Loucy (cell line): Measurements from ENCODE around the gene DPF3.

ENCODE experiments used
- H2AFZ ChIP-seq: fragments of 200-600 bp; sonication (generic); 2 replicates; pipeline ENCODE4 v1.6.0; 2016; ENCODE audit warnings: antibody characterized with exemption, mild to moderate bottlenecking, low read length, moderate library complexity
- H3F3A ChIP-seq: fragments of 200-600 bp; 2 replicates; pipeline ENCODE4 v1.6.0; 2016; ENCODE audit warnings: antibody characterized with exemption, low read depth, mild to moderate bottlenecking
- H3K27me3 ChIP-seq: fragments of 200-600 bp; sonication (generic); 2 replicates; pipeline ENCODE4 v1.6.1; 2014; ENCODE audit warnings: low read length, mild to moderate bottlenecking; ENCODE audit not compliant: insufficient read depth, poor library complexity, severe bottlenecking
- H3K36me3 ChIP-seq: fragments of 200-600 bp; sonication (generic); 2 replicates; pipeline ENCODE4 v1.6.1; 2016; ENCODE audit warnings: low read length; ENCODE audit not compliant: insufficient read depth
- H3K4me1 ChIP-seq: fragments of 200-600 bp; sonication (generic); 2 replicates; pipeline ENCODE4 v1.5.1; 2014; ENCODE audit warnings: low read length, mild to moderate bottlenecking; ENCODE audit not compliant: insufficient read depth, poor library complexity, severe bottlenecking
- H3K4me2 ChIP-seq: fragments of 200-600 bp; sonication (generic); 2 replicates; pipeline ENCODE4 v1.6.0; 2014; ENCODE audit warnings: antibody characterized with exemption, low read length, low read depth, mild to moderate bottlenecking; ENCODE audit not compliant: poor library complexity, severe bottlenecking
- H3K4me3 ChIP-seq: fragments of 200-600 bp; sonication (generic); 2 replicates; pipeline ENCODE4 v1.5.1; 2014; ENCODE audit warnings: low read length, mild to moderate bottlenecking, mixed read lengths; ENCODE audit not compliant: poor library complexity, severe bottlenecking
- H3K79me2 ChIP-seq: fragments of 200-600 bp; sonication (generic); 2 replicates; pipeline ENCODE4 v1.6.1; 2014; ENCODE audit warnings: low read length; ENCODE audit not compliant: insufficient read depth
- H3K9ac ChIP-seq: fragments of 200-600 bp; sonication (generic); 2 replicates; pipeline ENCODE4 v1.6.0; 2014; ENCODE audit warnings: mild to moderate bottlenecking, low read depth, low read length, moderate library complexity; ENCODE audit not compliant: poor library complexity, severe bottlenecking
- H3K9me2 ChIP-seq: fragments of 200-600 bp; sonication (generic); replicated peaks from 2 replicates; pipeline ENCODE4 v1.6.1; 2016; ENCODE audit warnings: low read depth, low read length, mixed read lengths
- H3K9me3 ChIP-seq: fragments of 200-600 bp; sonication (generic); 2 replicates; pipeline ENCODE4 v1.6.1; 2014; ENCODE audit warnings: mild to moderate bottlenecking, antibody characterized with exemption, low read length, low read depth; ENCODE audit not compliant: insufficient read depth
- H4K20me1 ChIP-seq: fragments of 200-600 bp; sonication (generic); 2 replicates; pipeline ENCODE4 v1.6.0; 2014; ENCODE audit warnings: antibody characterized with exemption, low read length, mild to moderate bottlenecking; ENCODE audit not compliant: insufficient read depth, poor library complexity, severe bottlenecking
- EZH2phosphoT487 ChIP-seq: fragments of 200-600 bp; IDR thresholded peaks from 2 replicates; pipeline ENCODE4 v1.6.1; 2018; ENCODE audit warnings: antibody characterized with exemption, mild to moderate bottlenecking, moderate library complexity, borderline replicate concordance
- TF ChIP-seq, protein P1 (sequence below): fragments of 200-600 bp; sonication (generic); conservative IDR thresholded peaks from 2 replicates; pipeline ENCODE4 v1.5.1; 2014; ENCODE audit warnings: mild to moderate bottlenecking, antibody characterized with exemption, low read length

DPF3 gene

DNA sequence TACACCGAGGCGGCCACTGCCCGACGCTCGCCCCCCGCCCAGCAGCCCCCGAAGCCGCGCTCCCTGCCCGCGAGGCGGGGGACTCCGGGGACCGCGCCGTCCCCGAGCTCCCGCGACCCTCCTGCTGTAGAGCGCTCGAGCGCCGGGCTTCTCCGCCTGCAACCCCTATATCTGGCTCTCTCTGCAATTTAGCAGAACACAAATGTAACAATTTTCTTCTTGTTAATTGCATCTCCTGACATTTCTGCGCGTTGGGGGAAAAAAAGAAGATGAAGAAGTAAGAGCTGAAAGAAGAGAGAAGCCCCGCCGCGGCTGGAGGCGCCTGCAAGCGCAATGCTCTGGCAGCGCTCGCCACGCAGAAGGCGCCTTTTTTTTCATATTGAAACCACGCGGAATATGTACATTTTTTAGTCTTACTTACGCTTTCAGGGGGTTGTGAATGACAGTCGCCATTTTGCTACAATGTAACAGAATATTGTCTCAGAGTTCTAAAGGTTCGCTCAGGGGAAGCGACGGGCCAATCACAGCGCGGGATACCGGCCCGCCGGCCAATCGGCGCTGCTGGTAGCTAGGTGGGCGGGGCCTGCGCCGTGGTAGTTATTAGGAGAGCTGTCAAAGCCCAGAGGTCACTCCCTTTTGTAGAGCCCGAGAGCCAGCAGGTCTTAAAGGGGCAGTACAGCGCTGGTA, at the start of gene DPF3:
Gene DPF3 (minus strand): TSS at position 466 of the 687 bp plus-strand sequence. CDS start 13 bp downstream, at position 453.
- Histone ChIP-seq H2AFZ (peak within 1 kb of the TSS; percentile 65), H3K79me2 (peaks cover 68% of the 10 kb centered on the region), H3K9me3 (no peaks in the 10 kb centered on the region), H3K4me3 (peak within 1 kb of the TSS; percentile 94), H3F3A (no peaks in the 10 kb centered on the region; the same call in 1 of the 2 replicates), H3K27me3 (no peaks in the 10 kb centered on the region), H3K4me2 (peak within 1 kb of the TSS; percentile 91), H3K4me1 (peaks cover 46% of the 10 kb centered on the region), H3K9me2 (no peaks in the 10 kb centered on the region), H3K9ac (peak within 1 kb of the TSS; percentile 82), H4K20me1 (peaks cover 47% of the 10 kb centered on the region), H3K36me3 (no peaks in the 10 kb centered on the region)
- TF ChIP-seq EZH2phosphoT487, result no peak
- TF ChIP-seq, protein P1, sequence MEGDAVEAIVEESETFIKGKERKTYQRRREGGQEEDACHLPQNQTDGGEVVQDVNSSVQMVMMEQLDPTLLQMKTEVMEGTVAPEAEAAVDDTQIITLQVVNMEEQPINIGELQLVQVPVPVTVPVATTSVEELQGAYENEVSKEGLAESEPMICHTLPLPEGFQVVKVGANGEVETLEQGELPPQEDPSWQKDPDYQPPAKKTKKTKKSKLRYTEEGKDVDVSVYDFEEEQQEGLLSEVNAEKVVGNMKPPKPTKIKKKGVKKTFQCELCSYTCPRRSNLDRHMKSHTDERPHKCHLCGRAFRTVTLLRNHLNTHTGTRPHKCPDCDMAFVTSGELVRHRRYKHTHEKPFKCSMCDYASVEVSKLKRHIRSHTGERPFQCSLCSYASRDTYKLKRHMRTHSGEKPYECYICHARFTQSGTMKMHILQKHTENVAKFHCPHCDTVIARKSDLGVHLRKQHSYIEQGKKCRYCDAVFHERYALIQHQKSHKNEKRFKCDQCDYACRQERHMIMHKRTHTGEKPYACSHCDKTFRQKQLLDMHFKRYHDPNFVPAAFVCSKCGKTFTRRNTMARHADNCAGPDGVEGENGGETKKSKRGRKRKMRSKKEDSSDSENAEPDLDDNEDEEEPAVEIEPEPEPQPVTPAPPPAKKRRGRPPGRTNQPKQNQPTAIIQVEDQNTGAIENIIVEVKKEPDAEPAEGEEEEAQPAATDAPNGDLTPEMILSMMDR, result no peak

DNA sequence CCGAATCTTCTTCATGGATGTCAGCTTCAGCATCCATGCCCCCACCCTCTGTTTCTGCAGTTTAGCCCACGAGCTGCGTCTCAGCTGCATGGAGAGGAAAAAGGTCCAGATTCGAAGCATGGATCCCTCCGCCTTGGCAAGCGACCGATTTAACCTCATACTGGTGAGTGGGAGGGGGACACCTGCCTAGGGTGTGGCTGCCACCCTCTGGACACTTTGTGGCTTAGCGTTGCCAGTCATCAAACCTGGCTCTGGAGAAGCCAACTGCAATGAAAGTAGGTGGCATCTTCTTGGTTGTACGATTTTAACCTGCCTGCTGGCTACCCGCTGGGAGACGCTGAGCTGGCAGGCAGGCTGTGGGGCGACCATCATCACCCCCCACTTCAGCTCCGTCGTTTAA, 49.0 kb upstream of the DPF3 start:
- H3K4me3 ChIP-seq, result no peak overlapping the region
- peaks cover 41% of the 10 kb centered on the region; the same call in 1 of the 2 replicates for H3K36me3 ChIP-seq
- no peak overlapping the region for H3K4me2 ChIP-seq
- H4K20me1 ChIP-seq, result no peaks in the 10 kb centered on the region
- H3K79me2 ChIP-seq, result no peaks in the 10 kb centered on the region
- H3K9me2 ChIP-seq, result no peaks in the 10 kb centered on the region
- H3F3A ChIP-seq, result no peaks in the 10 kb centered on the region
- TF ChIP-seq EZH2phosphoT487, result no peak
- TF ChIP-seq, protein P1, result peak; percentile 54
- H3K4me1 ChIP-seq, result peaks cover 16% of the 10 kb centered on the region
- H3K9ac ChIP-seq, result no peak overlapping the region
- no peak overlapping the region for H2AFZ ChIP-seq
- H3K27me3 ChIP-seq, result no peaks in the 10 kb centered on the region
- no peaks in the 10 kb centered on the region for H3K9me3 ChIP-seq

DNA sequence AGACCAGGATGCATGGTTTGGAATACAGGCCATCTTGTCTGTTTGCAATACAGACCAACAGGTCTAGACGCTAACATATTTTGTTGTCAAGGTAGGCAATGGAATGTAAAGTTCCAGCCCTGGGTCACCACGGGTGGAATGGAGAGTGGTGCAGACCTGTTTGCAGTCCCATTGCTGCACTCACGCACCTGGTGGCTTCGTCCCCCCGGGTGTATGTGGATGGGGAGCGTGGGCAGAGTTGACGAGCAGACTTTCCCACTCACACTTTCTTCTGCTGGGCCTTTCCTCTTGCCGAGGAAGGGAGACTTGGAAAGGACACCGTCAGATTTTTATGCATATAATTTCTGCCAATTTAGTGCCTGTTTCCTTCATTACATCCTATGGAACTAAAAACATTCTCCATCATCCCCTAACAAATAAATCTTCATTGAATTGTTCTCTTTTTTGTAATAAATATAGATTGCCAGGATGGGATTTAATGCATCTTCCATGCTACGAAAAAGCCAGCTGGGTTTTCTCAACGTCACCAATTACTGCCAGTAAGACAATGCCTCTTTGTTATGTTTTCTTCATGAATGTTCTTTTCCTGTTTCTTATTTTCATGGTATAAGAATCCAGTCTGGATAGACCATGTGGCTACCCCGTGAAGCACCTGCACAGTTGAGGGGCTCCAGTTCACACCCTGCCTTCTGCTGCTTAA, 47.5 kb upstream of the DPF3 start:
- Histone ChIP-seq H3K9ac (no peak overlapping the region), H3K4me2 (no peak overlapping the region), H3F3A (no peaks in the 10 kb centered on the region), H3K4me3 (no peak overlapping the region), H2AFZ (no peak overlapping the region), H4K20me1 (peaks cover 5% of the 10 kb centered on the region), H3K36me3 (peaks cover 41% of the 10 kb centered on the region; the same call in 1 of the 2 replicates), H3K4me1 (peaks cover 15% of the 10 kb centered on the region), H3K79me2 (no peaks in the 10 kb centered on the region), H3K9me2 (no peaks in the 10 kb centered on the region), H3K27me3 (no peaks in the 10 kb centered on the region), H3K9me3 (no peaks in the 10 kb centered on the region)
- no peak for TF ChIP-seq EZH2phosphoT487
- TF ChIP-seq, protein P1, result no peak
